Lower leg skin (tissue), 3 donors: ENCODE results near the gene ZNF821.

ENCODE experiments used
- CTCF ChIP-seq, 3 donors: fragments of 450-650 bp; IDR thresholded peaks; one replicate each; pipeline ENCODE4 v1.5.1; 2016; ENCODE audit warnings: antibody characterized with exemption in 3 of 3, mild to moderate bottlenecking in 3 of 3, moderate library complexity in 2 of 3
- POLR2A ChIP-seq, 2 donors: fragments of 450-650 bp; IDR thresholded peaks; one replicate each; pipeline ENCODE4 v1.6.1; 2016 to 2017; ENCODE audit warnings: antibody characterized with exemption in 2 of 2, mild to moderate bottlenecking in 1 of 2, moderate library complexity in 1 of 2

- TF ChIP-seq CTCF (IDR thresholded peaks at IDR 0.05) (no peak), POLR2A (IDR thresholded peaks at IDR 0.05) (no peak)
Measured at GRCh38 chr16:71880176-71880575, 3.8 kb downstream of the ZNF821 start.
